Stomach (tissue), 4 donors: ENCODE results near the gene PSMB7.

Experiments
- CTCF ChIP-seq, 7 experiments: fragments of 450-650 bp in 4 of 7; fragments of 200-600 bp in 3 of 7; sonication (generic) in 3 of 7; IDR thresholded peaks; one replicate each; pipeline ENCODE4 v1.5.1; 2016 to 2019; ENCODE audit warnings: antibody characterized with exemption in 7 of 7, control low read depth in 2 of 7, mild to moderate bottlenecking in 1 of 7
- EP300 ChIP-seq: sonication (generic); formaldehyde crosslinking; IDR thresholded peaks from one replicate; pipeline ENCODE4 v1.6.1; 2017; ENCODE audit warnings: antibody characterized with exemption
- POLR2A ChIP-seq, 4 donors: fragments of 450-650 bp; IDR thresholded peaks; one replicate each; pipeline ENCODE4 v1.6.1; 2016; ENCODE audit warnings: antibody characterized with exemption in 4 of 4, control low read depth in 2 of 4, mild to moderate bottlenecking in 1 of 4, moderate library complexity in 1 of 4
- POLR2AphosphoS5 ChIP-seq, 3 donors: sonication (generic); formaldehyde crosslinking; IDR thresholded peaks; one replicate each; pipeline ENCODE4 v1.6.1; 2016; ENCODE audit warnings: antibody characterized with exemption in 3 of 3

DNA sequence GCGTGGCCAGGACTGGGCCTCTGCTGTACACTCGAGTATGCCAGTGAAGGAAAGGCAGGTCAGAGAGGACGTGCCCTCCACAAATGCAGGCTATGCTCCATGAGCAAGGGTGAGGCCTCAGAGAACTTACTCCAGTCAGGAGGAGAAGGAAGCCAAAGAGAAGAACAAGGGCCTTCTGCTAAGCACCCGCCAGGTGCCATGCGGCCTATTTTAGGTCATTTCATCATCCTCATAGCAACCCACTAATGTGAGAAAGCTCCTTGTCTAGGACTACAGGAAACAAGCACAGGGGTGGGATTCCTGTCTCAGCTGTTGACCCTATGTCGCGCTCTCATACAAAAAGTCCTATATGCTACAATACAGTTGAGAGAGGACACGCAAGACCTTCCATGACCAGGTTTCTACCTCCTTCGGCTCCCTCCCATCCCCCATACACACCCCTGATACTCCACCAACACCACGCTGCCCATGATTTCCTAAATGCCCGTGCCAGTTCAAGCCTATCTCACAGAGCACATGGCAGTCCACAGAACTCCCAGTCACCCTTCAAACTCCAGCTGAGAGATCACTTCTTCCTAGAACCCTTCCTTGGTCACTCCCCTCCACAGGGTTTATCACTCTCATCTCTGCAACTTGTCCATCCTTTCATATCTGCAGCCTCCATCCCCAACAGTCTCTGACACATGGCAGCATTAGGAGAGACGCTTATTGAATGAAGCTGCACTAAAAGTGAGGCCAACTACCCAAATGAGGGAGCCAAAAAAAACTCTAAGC, 26.8 kb downstream of the PSMB7 start:
- no peak for TF ChIP-seq EP300
- no peak for TF ChIP-seq CTCF (IDR thresholded peaks at IDR 0.05)
- TF ChIP-seq POLR2AphosphoS5 (IDR thresholded peaks at IDR 0.05) = no peak
- no peak for TF ChIP-seq POLR2A (IDR thresholded peaks at IDR 0.05)
